Measurements from ENCODE around the gene MTX1.
A peak's percentile ranks its signal among the peaks of the same experiment; 100 is the strongest.
"Not testable (repeated sequence)": the region's sequence is repeated elsewhere in the genome, so short reads cannot be mapped to it uniquely, and the experiment has no call there.

The MTX1 gene

GRCh38 chr1:155189926-155190325, 18.6 kb upstream of the MTX1 start:
- DNase-seq = not testable (repeated sequence)

- DNase-seq = no peak
Observed at GRCh38 chr1:155191904-155192303, 16.6 kb upstream of the MTX1 start.

- peak; percentile 55 for DNase-seq
Observed at GRCh38 chr1:155192346-155193274, 15.9 kb upstream of the MTX1 start.

- peak; percentile 72 for DNase-seq
Observed at GRCh38 chr1:155193275-155193990, 15.1 kb upstream of the MTX1 start.

GRCh38 chr1:155193991-155194240, 14.6 kb upstream of the MTX1 start:
- not testable (repeated sequence) for DNase-seq

- DNase-seq = no peak
Observed at GRCh38 chr1:155195201-155196102, 13.0 kb upstream of the MTX1 start.

GRCh38 chr1:155196103-155196892, 12.2 kb upstream of the MTX1 start:
- no peak for DNase-seq

- DNase-seq = no peak
Observed at GRCh38 chr1:155196893-155197638, 11.4 kb upstream of the MTX1 start.

- no peak for DNase-seq
Observed at GRCh38 chr1:155197901-155198546, 10.5 kb upstream of the MTX1 start.

GRCh38 chr1:155198547-155198906, 10.0 kb upstream of the MTX1 start:
- DNase-seq = no peak

GRCh38 chr1:155199792-155200191, 8.7 kb upstream of the MTX1 start:
- no peak for DNase-seq

- no peak for DNase-seq
Observed at GRCh38 chr1:155200920-155201319, 7.6 kb upstream of the MTX1 start.

GRCh38 chr1:155202198-155202597, 6.3 kb upstream of the MTX1 start:
- DNase-seq = no peak

- no peak for DNase-seq
Observed at GRCh38 chr1:155202731-155203515, 5.6 kb upstream of the MTX1 start.

- DNase-seq = no peak
Observed at GRCh38 chr1:155205035-155205434, 3.5 kb upstream of the MTX1 start.

GRCh38 chr1:155205969-155206593, 2.4 kb upstream of the MTX1 start:
- DNase-seq = no peak

GRCh38 chr1:155206891-155207805, 1.3 kb upstream of the MTX1 start:
- DNase-seq = peak; percentile 93

- peak; percentile 84 for DNase-seq
Observed at GRCh38 chr1:155207806-155208540, 522 bp upstream of the MTX1 start, which contains the start of gene THBS3. THBS3 (minus strand) TSS chr1:155207897; CDS start chr1:155207876, 21 bp downstream.

Data from NCI-H2171 treated with DMSO at 0.1 percent for 48 hours (cell line).